ENCODE results near the gene PLOD2. TPM values are rescaled to one million over a fixed set of nuclear protein-coding genes. Genes with fewer than 3 reads are reported as not detected.

PLOD2 gene
- polyA plus RNA-seq, 6 donors from 2014 or later = not detected

GRCh38 chr3:146148468-146148931 is 12.5 kb downstream of the PLOD2 start:
- H3K4me3 Mint-ChIP-seq = no peak overlapping the region
- H3K27ac Mint-ChIP-seq = no peak overlapping the region
- ATAC-seq (ENCODE audit: low read depth in 2 of 2) = no peak
- peaks cover 0 to 4% (median 0%) of the 10 kb centered on the region in 7 donors for H3K9me3 Mint-ChIP-seq
- H3K27me3 Mint-ChIP-seq = peaks cover 0 to 10% (median 0%) of the 10 kb centered on the region in 3 donors
- DNase-seq = no peak
- H3K36me3 Mint-ChIP-seq = no peaks in the 10 kb centered on the region
- no peaks in the 10 kb centered on the region for H3K4me1 Mint-ChIP-seq

GRCh38 chr3:146145642-146146041 is 15.3 kb downstream of the PLOD2 start:
- Mint-ChIP-seq H3K4me1 (no peaks in the 10 kb centered on the region), H3K36me3 (no peaks in the 10 kb centered on the region), H3K27me3 (peaks cover 0 to 6% (median 0%) of the 10 kb centered on the region in 3 donors), H3K9me3 (peaks cover 0 to 4% (median 0%) of the 10 kb centered on the region in 7 donors), H3K27ac (no peak overlapping the region), H3K4me3 (no peak overlapping the region)
- DNase-seq (no peak), ATAC-seq (ENCODE audit: low read depth in 2 of 2) (no peak)

- DNase-seq = no peak
- Mint-ChIP-seq H3K27me3 (no peaks in the 10 kb centered on the region), H3K4me1 (no peaks in the 10 kb centered on the region), H3K36me3 (no peaks in the 10 kb centered on the region), H3K9me3 (no peaks in the 10 kb centered on the region), H3K4me3 (no peak overlapping the region), H3K27ac (no peak overlapping the region)
- no peak for ATAC-seq (ENCODE audit: low read depth in 2 of 2)
These were observed 18.2 kb downstream of the PLOD2 start for GRCh38 chr3:146142757-146143156.

- H3K27ac Mint-ChIP-seq = no peak overlapping the region
These were observed 21.3 kb downstream of the PLOD2 start for GRCh38 chr3:146139586-146140110.

GRCh38 chr3:146138902-146139301 is 22.1 kb downstream of the PLOD2 start:
- ATAC-seq (ENCODE audit: low read depth in 2 of 2) (no peak), DNase-seq (no peak)
- no peak overlapping the region for H3K4me3 Mint-ChIP-seq
- H3K27ac Mint-ChIP-seq = no peak overlapping the region
- H3K27me3 Mint-ChIP-seq = no peaks in the 10 kb centered on the region
- no peaks in the 10 kb centered on the region for H3K9me3 Mint-ChIP-seq
- no peaks in the 10 kb centered on the region for H3K36me3 Mint-ChIP-seq
- H3K4me1 Mint-ChIP-seq = no peaks in the 10 kb centered on the region

More at GRCh38 chr3:146139586-146140110, 21.3 kb downstream of the PLOD2 start:
- Mint-ChIP-seq H3K27me3 (no peaks in the 10 kb centered on the region), H3K9me3 (no peaks in the 10 kb centered on the region), H3K4me1 (no peaks in the 10 kb centered on the region), H3K4me3 (no peak overlapping the region), H3K36me3 (no peaks in the 10 kb centered on the region)
- ATAC-seq (ENCODE audit: low read depth in 2 of 2) = no peak
- DNase-seq = no peak

GRCh38 chr3:146136647-146137046 is 24.3 kb downstream of the PLOD2 start:
- Mint-ChIP-seq H3K27me3 (no peaks in the 10 kb centered on the region), H3K4me3 (no peak overlapping the region), H3K36me3 (no peaks in the 10 kb centered on the region), H3K4me1 (no peaks in the 10 kb centered on the region), H3K9me3 (no peaks in the 10 kb centered on the region), H3K27ac (no peak overlapping the region)
- ATAC-seq (ENCODE audit: low read depth in 2 of 2) (no peak), DNase-seq (no peak)

- no peak for ATAC-seq (ENCODE audit: low read depth in 2 of 2)
These were observed 26.5 kb downstream of the PLOD2 start for GRCh38 chr3:146134348-146135117.

GRCh38 chr3:146133441-146133840 is 27.5 kb downstream of the PLOD2 start:
- no peaks in the 10 kb centered on the region for H3K9me3 Mint-ChIP-seq
- ATAC-seq (ENCODE audit: low read depth in 2 of 2) = no peak
- no peak for DNase-seq
- no peak overlapping the region for H3K4me3 Mint-ChIP-seq
- no peaks in the 10 kb centered on the region for H3K36me3 Mint-ChIP-seq
- H3K27me3 Mint-ChIP-seq = no peaks in the 10 kb centered on the region
- H3K27ac Mint-ChIP-seq = no peak overlapping the region
- no peaks in the 10 kb centered on the region for H3K4me1 Mint-ChIP-seq

More at GRCh38 chr3:146134348-146135117, 26.5 kb downstream of the PLOD2 start:
- H3K27me3 Mint-ChIP-seq = no peaks in the 10 kb centered on the region
- no peak overlapping the region for H3K27ac Mint-ChIP-seq
- DNase-seq = no peak
- no peaks in the 10 kb centered on the region for H3K9me3 Mint-ChIP-seq
- H3K4me1 Mint-ChIP-seq = no peaks in the 10 kb centered on the region
- no peaks in the 10 kb centered on the region for H3K36me3 Mint-ChIP-seq
- no peak overlapping the region for H3K4me3 Mint-ChIP-seq

GRCh38 chr3:146131616-146132410 is 29.2 kb downstream of the PLOD2 start:
- ATAC-seq (ENCODE audit: low read depth in 2 of 2) (no peak), DNase-seq (no peak)
- Mint-ChIP-seq H3K27me3 (no peaks in the 10 kb centered on the region), H3K27ac (no peak overlapping the region), H3K4me3 (no peak overlapping the region), H3K4me1 (no peaks in the 10 kb centered on the region), H3K36me3 (no peaks in the 10 kb centered on the region), H3K9me3 (no peaks in the 10 kb centered on the region)

GRCh38 chr3:146130881-146131371 is 30.1 kb downstream of the PLOD2 start:
- Mint-ChIP-seq H3K27ac (no peak overlapping the region), H3K4me1 (no peaks in the 10 kb centered on the region), H3K9me3 (no peaks in the 10 kb centered on the region), H3K36me3 (no peaks in the 10 kb centered on the region), H3K4me3 (no peak overlapping the region), H3K27me3 (no peaks in the 10 kb centered on the region)
- ATAC-seq (ENCODE audit: low read depth in 2 of 2) (no peak), DNase-seq (no peak)

GRCh38 chr3:146129750-146130149 is 31.2 kb downstream of the PLOD2 start:
- ATAC-seq (ENCODE audit: low read depth in 2 of 2) = no peak
- no peak for DNase-seq
- H3K4me3 Mint-ChIP-seq = no peak overlapping the region
- no peaks in the 10 kb centered on the region for H3K9me3 Mint-ChIP-seq
- no peaks in the 10 kb centered on the region for H3K36me3 Mint-ChIP-seq
- H3K4me1 Mint-ChIP-seq = no peaks in the 10 kb centered on the region
- no peak overlapping the region for H3K27ac Mint-ChIP-seq
- H3K27me3 Mint-ChIP-seq = no peaks in the 10 kb centered on the region

GRCh38 chr3:146128939-146129338 is 32.0 kb downstream of the PLOD2 start:
- ATAC-seq (ENCODE audit: low read depth in 2 of 2) (no peak), DNase-seq (no peak)
- H3K27ac Mint-ChIP-seq = no peak overlapping the region
- H3K27me3 Mint-ChIP-seq = no peaks in the 10 kb centered on the region
- H3K36me3 Mint-ChIP-seq = no peaks in the 10 kb centered on the region
- no peaks in the 10 kb centered on the region for H3K9me3 Mint-ChIP-seq
- no peak overlapping the region for H3K4me3 Mint-ChIP-seq
- no peaks in the 10 kb centered on the region for H3K4me1 Mint-ChIP-seq

- DNase-seq (no peak), ATAC-seq (ENCODE audit: low read depth in 2 of 2) (no peak)
- Mint-ChIP-seq H3K4me1 (no peaks in the 10 kb centered on the region), H3K9me3 (no peaks in the 10 kb centered on the region), H3K4me3 (no peak overlapping the region), H3K27ac (no peak overlapping the region), H3K36me3 (no peaks in the 10 kb centered on the region), H3K27me3 (no peaks in the 10 kb centered on the region)
These were observed 32.8 kb downstream of the PLOD2 start for GRCh38 chr3:146128179-146128578.

- Mint-ChIP-seq H3K27ac (no peak overlapping the region), H3K9me3 (peaks cover 0 to 4% (median 0%) of the 10 kb centered on the region in 7 donors), H3K36me3 (no peaks in the 10 kb centered on the region), H3K4me1 (no peaks in the 10 kb centered on the region), H3K27me3 (no peaks in the 10 kb centered on the region), H3K4me3 (no peak overlapping the region)
- DNase-seq = no peak
- ATAC-seq (ENCODE audit: low read depth in 2 of 2) = no peak
These were observed 35.0 kb downstream of the PLOD2 start for GRCh38 chr3:146125951-146126350.

Data from naive B cell (primary cell).